LHCN-M2 (cell line): Measurements from ENCODE around the gene POLA2. TPM values are rescaled to one million over a fixed set of nuclear protein-coding genes. Genes with fewer than 3 reads are reported as not detected.
"Not testable (repeated sequence)": the region's sequence is repeated elsewhere in the genome, so short reads cannot be mapped to it uniquely, and the experiment has no call there.

Experiments used
- DNase-seq: peaks from one replicate; pipeline ENCODE4 v3.0.0-alpha.2; 2012; ENCODE audit warnings: low read depth
- total RNA-seq: library from RNA; depleted of rRNA; stranded (reverse); fragments of >200 nt; gene quantifications from 2 replicates; pipeline ENCODE4 v1.2.3, GENCODE V29; 2014

The POLA2 gene
- total RNA-seq, 1 experiment from 2014 or later = 33.4 TPM

DNA sequence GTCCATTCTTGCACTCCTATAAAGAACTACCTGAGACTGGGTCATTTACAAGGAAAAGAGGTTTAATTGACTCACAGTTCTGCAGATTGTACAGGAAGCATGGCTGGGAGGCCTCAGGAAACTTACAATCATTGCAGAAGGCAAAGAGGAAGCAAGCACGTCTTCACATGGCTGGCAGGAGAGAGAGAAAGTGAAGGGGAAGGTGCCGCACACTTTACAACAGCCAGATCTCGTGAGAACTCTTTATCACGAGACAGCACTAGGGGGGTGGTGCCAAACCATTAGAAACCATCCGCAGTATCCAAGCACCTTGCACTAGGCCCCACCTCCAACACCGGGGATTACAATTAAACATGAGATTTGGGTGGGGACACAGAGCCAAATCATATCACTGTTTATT lies 19.4 kb upstream of the POLA2 start:
- no peak for DNase-seq

DNA sequence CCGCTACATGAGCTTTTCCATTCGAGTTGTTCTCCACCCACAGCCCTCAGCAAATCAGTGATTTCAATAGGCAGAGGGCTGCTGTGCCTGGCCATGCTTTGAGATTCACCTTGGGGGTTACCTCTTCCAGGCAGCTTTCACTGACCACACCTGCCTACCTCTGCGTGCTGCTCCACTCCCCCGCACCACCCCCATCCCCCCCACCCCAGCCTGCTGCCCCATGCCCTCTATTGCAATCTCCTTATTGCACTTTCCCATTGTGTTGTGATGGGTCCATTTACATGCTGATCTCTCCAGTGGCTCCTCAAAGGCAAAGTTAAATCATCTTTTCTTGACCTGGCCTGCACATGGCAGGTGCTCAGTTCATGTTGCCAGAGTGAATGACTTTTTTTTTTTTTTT lies 18.0 kb upstream of the POLA2 start:
- DNase-seq = no peak

DNA sequence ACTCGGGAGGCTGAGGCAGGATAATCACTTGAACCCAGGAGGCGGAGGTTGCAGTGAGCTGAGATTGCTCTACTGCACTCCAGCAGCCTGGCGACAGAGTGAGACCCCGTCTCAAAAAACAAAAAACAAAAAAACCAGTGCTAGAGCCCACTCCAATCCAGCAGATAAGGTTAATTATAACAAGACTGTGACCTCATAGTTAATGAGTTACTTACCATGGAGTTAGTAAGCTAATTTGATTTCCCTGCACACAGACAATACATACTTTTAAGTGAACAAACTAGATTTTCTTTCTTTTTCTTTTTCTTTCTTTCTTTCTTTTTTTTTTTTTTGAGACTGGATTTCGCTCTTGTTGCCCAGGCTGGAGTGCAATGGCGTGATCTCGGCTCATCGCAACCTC lies 16.7 kb upstream of the POLA2 start:
- not testable (repeated sequence) for DNase-seq

DNA sequence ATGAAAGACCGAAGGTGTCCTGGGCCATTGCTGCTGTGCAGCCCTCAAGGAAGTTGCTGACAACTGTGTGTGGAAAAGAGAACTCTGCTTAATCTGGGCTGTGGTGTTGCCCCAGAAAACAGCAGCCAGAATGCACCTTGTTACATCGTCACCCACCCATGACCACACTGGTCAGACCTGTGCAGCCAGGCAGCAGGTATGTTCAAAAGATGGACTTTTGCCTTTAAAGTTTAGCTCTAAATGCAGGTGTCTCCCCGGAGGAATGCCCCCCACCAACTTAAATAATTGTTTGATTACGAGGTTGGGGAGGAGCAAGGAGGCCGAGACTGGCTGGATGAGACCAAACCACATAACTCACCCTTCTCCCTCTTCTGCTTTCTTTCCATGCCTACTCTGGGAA lies 15.3 kb upstream of the POLA2 start:
- no peak for DNase-seq

DNA sequence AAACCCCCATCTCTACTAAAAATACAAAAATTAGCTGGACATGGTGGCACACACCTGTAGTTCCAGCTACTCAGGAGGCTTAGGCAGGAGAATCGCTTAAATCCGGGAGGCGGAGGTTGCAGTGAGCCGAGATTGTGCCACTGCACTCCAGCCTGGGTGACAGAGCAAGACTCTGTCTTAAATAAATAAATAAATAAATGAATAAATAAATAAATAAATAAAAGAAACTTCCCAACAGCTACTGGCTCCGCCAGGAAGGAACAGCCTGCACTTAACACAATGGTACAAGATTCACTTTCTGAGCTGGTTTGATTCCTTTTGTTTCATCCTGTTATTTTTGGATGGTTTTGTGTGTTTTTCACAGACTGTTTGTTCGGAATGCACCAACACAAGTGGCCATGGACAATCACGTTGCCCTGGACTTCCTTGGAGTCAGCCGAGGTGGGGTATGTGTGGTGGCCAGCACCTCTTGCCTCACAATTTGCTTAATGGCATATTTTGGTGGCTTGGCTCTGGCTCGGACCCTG lies 13.5 kb upstream of the POLA2 start:
- not testable (repeated sequence) for DNase-seq

DNA sequence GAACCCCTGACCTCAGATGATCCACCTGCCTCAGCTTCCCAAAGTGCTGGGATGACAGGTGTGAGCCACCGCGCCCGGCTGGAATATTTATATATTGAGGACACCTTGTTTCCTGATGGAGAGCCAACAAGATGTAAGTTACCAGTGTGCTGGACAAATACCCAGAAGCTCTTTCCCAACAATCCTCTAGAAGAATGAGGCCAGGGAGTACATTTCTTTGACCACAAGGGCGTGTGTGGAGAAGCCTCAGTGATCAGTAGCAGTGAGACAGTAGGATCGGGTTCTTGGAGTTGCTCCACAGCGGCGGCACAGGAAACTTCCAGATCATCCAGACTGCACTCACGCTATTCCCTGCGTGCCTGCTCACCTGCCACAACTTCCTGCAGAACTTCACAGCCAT lies 10.3 kb upstream of the POLA2 start:
- peak; percentile 27 for DNase-seq

DNA sequence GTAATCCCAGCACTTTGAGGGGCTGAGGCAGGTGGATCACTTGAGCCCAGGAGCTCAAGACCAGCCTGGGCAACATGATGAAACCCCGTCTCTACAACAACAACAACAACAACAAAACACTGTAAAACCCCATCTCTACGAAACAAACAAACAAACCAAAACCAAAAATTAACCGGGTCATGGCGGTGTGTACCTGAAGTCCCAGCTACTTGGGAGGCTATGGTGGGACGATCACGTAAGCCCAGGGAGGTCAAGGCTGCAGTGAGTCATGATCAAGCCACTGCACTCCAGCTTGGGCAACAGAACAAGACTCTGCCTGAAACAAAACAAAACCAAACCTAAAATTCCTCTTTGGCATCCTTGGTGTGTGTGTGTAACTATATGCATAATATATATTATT lies 7.0 kb upstream of the POLA2 start:
- no peak for DNase-seq

DNA sequence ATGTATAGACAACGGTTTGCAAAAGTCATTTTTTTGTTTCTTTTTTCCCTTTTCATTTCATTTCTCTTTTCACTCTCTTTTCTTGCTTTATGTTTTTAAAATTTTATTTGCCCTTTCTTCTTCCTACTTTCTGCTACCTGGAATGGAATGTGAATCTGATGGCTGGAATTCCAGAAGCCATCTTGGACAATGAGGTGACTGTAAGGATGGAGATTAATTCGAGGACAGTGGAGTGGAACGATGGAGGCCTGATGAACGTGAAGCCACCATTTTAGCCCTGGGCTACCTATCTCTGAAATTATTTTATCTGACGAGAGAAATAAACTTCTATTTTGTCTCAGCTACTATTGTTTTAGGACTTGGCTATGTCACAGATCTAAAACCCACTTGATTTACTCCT lies 2.8 kb upstream of the POLA2 start:
- no peak for DNase-seq

DNA sequence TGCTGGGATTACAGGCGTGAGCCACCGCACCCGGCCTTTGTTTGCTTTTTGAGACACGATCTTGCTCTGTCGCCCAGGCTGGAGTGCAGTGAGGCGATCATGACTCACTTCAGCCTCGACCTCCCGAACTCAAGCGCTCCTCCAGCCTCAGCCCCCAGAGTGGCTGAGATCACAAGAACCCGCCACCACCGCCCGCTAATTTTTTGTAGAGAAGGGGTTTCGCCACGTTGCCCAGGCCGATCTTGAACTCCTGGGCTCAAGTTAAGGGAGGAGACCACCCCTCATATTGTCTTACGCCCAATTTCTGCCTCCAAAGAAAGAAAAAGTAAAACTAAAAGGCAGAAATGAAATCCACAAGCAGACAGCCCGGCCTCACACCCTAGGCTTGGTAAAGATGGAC lies 1.5 kb upstream of the POLA2 start:
- DNase-seq = no peak

DNA sequence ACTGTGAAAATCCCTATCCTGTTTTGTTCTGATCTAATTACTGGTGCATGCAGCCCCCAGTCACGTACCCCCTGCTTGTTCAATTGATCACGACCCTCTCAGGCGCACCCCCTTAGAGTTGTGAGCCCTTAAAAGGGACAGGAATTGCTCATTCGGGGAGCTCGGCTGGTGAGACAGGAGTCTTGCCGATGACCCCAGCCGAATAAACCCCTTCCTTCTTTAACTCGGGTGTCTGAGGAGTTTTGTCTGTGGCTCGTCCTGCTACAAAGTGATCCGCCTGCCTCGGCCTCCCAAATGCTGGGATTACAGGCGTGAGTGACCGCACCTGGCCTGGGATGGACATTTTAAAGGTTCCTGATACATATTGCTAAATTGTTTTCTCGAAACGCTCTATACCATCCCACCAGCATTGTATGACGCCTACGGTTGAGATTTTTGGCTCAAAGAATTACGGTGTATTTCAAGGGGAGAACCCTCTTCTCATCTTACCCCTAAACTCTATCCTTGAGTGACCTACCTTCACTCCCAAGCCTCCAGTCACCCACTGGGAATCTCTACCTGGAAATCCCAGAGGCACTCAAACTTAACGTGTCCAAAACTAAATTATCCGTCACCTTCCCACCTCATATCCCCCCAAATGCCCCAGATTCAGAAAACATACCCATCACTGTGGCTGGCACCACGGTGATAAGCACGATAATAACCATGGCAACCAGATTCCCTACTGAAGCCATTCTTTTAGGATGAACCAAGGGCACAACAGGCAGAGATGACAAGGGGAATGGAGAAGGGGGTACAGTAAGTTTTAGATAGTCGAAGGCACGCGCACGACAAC lies 789 bp upstream of the POLA2 start:
- no peak for DNase-seq

DNA sequence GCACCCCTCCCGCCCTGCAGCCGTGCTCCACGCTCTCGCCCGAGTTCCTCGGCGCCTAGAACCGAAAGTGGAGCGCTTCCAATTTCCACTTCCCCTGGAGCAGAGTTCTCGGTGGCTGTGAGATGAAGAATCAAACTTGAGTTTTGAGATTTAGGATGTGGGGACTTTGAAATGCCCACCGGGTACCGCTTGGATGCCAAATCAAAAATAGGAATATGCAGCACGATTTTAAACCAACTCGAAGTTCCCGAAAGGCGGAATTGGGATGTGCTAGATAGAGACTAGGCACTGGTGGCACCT lies 569 bp downstream of the POLA2 start:
- no peak for DNase-seq

DNA sequence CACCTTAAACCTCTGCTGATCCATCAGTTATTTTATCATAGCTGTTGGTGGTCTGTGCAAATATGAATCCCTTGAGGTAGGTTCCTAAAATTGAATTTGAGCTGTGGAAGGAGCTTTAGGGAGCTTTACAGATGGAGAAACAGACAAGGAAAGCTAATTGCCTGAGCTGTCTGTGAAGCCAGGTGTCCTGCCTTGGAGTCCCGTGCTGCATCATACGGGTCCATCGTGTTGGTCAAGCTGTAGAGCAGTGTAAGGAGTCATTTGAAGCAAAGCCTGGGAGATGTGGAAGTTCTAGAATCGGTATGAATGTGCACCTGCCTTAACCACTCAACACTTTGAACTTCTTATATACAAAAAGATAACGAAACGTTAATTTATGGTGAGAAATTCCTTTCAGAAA lies 1.0 kb downstream of the POLA2 start:
- no peak for DNase-seq

DNA sequence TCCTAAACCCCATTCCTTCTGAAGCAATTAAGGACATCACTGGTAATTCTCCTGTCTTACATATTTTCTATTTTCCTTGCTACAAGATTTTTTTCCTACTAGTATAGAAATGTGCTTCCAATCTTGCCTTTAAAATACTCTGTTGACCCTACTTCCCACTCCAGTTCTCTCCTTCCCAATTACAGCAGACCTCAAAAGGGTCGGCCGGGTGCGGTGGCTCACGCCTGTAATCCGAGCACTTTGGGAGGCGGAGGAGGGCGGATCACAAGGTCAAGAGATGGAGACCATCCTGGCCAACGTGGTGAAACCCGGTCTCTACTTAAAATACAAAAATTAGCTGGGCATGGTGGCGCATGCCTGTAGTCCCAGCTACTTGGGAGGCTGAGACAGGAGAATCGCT lies 3.0 kb downstream of the POLA2 start:
- not testable (repeated sequence) for DNase-seq

DNA sequence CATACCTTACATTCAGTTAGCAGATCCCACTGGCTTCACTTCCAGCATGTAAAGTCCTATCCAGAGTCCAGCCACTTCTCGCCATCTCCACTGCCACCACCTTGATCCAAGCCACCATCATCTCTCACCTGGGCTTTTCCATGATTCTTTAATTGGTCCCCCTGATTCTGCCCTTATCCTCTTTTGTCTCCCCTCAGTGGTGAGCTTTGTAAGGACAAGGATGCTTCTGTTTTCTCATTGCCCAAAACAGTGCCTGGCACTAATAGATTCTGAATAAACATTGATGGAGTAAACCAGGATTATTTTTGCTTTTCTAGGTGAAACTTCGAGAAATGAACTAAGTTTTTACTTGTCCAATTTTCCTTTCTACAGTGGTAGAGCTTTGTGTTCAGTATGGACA lies 4.4 kb downstream of the POLA2 start:
- no peak for DNase-seq

DNA sequence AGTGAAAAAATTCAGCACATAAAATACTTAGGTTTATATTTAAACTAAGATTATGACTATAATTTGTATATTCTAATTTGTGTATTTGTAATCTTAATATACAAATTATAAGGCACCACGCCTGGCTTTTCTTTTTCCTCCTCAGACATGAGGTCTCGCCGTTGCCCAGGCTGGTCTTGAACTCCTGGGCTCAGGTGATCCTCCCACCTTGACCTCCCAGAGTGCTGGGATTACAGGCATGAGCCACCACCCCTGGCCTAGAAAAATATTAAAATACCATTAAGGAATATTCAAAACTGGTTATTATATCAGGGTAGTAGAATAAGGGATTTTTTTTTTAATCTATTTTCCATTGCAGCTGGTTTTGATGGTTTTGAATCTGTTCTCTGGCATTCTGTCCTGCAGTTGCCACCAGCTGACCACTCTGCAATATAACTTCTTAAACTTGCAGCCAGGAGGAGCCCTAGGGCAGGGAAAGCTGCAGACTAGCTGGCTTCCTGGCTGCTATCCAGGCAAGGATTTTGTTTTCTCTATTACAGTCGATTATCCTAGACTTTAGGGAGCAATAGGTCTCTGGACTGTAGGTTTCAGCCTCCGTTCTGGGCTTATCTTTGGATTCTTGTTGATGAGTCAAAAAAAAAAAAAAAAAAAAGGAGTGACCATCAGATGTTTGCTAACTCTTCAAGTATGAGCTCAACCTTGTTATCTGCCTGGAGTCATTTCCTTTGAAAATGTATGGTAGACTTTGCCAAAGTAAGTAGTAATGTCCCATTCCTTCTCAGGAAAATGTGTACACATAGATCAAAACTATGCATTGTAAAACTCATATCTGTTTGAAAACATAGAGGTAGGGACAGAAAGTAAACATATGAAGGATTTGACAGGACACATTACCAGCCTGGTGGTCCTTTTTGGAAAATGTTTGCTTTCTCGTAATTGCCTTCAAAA lies 13.2 kb downstream of the POLA2 start:
- DNase-seq = peak; percentile 95

DNA sequence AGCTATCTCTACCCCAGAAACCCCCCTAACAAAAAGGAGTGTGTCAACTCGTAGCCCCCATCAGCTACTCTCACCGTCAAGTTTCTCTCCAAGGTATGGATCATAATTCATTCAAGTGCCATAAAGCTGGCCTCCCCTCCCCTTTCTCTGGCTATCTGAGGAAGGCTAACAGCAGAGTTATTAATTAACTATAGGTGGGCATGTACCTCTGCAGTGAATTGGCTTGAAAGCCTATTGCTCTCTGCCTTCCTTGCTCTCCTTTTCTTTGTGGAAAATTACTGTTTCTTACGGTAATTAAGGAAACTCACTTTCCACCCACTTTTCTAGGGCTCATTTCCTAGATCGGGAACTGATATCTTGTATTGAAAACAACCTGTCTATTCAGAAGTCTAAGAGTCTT lies 14.1 kb downstream of the POLA2 start:
- no peak for DNase-seq

DNA sequence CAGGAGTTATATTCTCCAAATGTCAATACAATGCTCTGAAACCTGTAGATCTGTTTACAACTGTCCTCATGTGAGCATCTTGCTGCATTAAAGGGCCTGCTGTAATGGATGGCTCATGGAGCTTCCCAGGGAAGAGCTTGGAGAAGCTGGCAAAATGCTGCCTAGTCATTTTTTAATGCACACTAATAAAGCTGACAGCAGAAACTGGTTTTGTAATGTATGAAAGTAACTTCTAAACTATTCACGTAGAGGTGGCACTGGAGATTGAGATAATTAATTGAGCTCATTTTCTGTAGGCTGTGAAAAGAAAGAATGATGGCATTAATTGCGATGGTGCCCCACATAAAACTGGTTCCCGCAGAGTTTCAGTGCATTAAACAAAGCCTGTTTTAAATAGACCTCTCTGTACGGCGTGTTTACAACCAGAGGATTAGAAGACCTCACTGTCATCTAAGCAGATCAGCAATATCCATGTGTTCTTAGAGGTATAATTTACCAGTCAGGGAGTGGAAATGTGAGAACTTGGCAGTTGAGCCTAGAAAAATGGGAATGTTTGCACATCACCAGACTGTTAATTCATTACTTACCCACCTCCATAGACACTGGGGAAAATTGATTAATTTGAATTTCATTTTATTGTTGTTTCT lies 16.0 kb downstream of the POLA2 start:
- DNase-seq = no peak

DNA sequence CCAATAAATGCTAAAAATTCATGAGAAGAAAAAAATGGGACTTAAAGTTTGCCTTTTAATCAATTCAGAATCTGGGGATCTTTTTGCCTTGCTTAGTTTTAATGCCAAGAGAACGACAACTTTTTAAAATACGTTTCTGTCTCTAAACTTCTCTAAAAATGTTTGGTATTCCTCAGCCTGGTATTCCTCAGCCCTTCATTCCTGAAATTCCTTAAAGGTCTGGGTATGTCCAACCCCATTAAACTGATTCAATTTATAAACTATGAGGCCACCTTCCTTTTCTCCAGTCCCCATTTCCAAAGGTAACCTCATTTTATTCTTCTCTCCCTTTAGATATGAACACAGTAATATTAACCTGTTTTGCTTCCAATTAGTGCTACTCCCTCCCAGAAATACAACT lies 16.6 kb downstream of the POLA2 start:
- no peak for DNase-seq

DNA sequence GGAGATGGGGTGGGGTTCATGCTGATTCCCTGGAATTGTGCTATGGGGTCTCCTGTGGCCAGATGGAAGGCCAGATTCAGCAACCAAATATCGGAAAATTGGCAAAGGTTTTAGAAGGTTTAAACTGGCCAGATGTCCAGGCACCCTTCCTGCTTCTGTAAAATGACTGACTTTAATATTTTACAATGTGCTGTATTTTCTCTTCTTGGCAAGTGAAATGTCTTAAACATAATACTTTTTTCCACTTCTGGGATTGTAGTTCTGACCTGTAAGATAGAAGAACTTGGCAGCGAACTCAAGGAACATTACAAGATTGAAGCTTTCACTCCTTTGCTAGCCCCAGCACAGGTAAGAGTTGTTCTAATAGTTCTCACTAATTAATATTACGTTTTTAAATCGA lies 17.5 kb downstream of the POLA2 start:
- no peak for DNase-seq

DNA sequence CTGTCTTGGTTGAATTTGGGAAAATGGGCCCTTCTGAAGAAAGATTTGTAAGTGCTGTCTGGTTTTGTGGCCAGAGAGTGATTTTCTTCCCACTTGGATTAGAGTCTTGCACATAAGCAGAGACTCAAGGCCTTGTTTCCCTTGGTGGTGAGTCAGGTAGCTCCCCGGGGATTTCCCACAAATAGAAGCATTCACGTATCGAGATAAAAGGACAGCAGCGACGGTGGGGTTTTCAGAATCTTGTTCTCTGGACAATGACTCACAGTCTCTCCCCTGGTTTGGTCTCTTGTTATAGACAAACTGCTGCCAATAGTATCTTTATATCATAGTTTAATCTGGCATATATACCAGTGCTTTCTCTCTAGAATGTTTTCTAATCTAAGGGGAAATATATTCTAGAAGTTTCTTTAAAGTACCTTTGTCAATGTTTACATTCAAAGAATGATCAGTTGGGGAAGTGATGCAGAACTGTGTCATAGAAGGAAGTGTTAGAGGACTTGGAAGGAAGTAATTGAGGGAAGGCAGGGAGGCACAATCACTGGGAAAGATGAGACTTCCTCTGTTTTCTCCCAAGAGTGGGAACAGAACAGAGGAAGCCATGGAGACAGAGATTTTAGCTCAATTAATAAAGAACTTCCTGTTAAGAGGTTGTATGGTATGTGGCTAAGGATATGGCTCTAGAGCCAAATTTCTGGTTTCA lies 18.1 kb downstream of the POLA2 start:
- DNase-seq = peak; percentile 96

DNA sequence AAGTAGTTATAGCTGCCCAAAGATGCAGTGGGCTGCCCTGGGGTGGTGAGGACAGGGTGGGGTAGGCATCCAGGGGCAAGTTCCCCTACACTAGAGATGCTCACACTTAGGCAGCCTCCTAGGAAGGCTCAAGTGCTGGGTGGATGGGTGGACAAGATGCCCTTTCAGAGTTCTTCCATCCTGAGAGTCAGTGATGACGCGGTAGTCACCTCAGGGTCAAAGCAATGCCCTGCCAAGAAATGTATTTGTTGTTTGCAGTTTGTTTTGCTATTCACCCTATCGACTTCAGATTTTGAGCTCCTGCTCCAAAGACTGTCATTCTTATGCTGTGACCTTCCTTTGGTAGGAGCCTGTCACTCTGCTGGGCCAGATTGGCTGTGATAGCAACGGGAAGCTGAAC lies 18.9 kb downstream of the POLA2 start:
- DNase-seq = no peak

DNA sequence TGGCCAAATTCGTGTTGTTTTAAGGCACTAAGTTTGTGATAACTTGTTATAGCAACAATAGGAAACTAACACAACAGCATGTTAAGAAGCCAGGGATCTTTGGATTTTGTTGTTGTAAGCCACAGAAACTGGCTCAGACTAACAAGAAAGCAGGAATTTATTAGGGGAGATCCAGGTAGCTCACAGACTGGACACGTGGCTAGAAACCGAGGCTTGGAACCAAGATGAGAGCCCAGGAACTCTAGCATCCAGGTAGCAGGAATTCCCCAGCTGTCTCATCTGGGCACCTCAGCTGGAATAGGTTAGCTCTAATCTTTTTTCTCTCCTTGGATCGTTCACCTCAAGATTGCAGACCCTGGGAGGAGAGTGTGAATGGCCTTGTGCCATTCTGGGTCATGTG lies 24.9 kb downstream of the POLA2 start:
- DNase-seq = no peak
